Right atrium auricular region (tissue), 2 donors: ENCODE results near the gene RTP1. TPM values are rescaled to one million over a fixed set of nuclear protein-coding genes. Genes with fewer than 3 reads are reported as not detected.
"Not testable (repeated sequence)": the region's sequence is repeated elsewhere in the genome, so short reads cannot be mapped to it uniquely, and the experiment has no call there.

Experiments
- DNase-seq: peaks from one replicate; pipeline ENCODE4 v3.0.0-alpha.2; 2019; ENCODE audit warnings: low spot score
- H3K27ac ChIP-seq, 2 donors: fragments of 200-600 bp; sonication (generic); 1 replicate in 1 of 2; 2 replicates in 1 of 2; pipeline ENCODE4 v1.5.1; 2016 to 2019
- H3K27me3 ChIP-seq, 2 donors: fragments of 200-600 bp; sonication (generic); one replicate each; pipeline versions ENCODE4 v1.5.1 to v1.6.0; 2017 to 2019
- H3K36me3 ChIP-seq: fragments of 200-600 bp; sonication (generic); one replicate; pipeline ENCODE4 v1.5.1; 2016
- H3K4me1 ChIP-seq, 2 donors: fragments of 200-600 bp; sonication (generic); one replicate each; pipeline versions ENCODE4 v1.5.1 to v1.6.0; 2017 to 2019
- H3K4me3 ChIP-seq, 2 donors: fragments of 200-600 bp; sonication (generic); 1 replicate in 1 of 2; 2 replicates in 1 of 2; pipeline ENCODE4 v1.5.1; 2017 to 2019; ENCODE audit warnings: mild to moderate bottlenecking in 1 of 2, moderate library complexity in 1 of 2
- H3K9me3 ChIP-seq, 2 donors: fragments of 200-600 bp; sonication (generic); one replicate each; pipeline ENCODE4 v1.5.1; 2019
- CTCF ChIP-seq, 2 donors: fragments of 200-600 bp; sonication (generic); IDR thresholded peaks; one replicate each; pipeline ENCODE4 v1.5.1; 2019; ENCODE audit warnings: antibody characterized with exemption in 2 of 2
- total RNA-seq, 2 donors: library from RNA; depleted of rRNA; stranded (reverse); fragments of >200 nt; gene quantifications; one replicate each; pipeline ENCODE4 v1.1.0, GENCODE V29; 2016

RTP1 gene
- total RNA-seq, 2 donors from 2014 or later = not detected

GRCh38 chr3:187188931-187189330, 8.4 kb upstream of the RTP1 start:
- TF ChIP-seq CTCF (IDR thresholded peaks at IDR 0.05) = no peak
- Histone ChIP-seq H3K27ac (no peak overlapping the region), H3K4me1 (peaks cover 0 to 28% of the 10 kb centered on the region in 2 donors), H3K4me3 (no peak overlapping the region), H3K27me3 (no peaks in the 10 kb centered on the region), H3K36me3 (no peaks in the 10 kb centered on the region), H3K9me3 (no peaks in the 10 kb centered on the region)
- no peak for DNase-seq

GRCh38 chr3:187191271-187191670, 6.0 kb upstream of the RTP1 start:
- no peaks in the 10 kb centered on the region for H3K9me3 ChIP-seq

GRCh38 chr3:187193181-187193580, 4.1 kb upstream of the RTP1 start:
- Histone ChIP-seq H3K9me3 (no peaks in the 10 kb centered on the region), H3K27me3 (no peaks in the 10 kb centered on the region), H3K27ac (no peak overlapping the region), H3K4me3 (no peak overlapping the region), H3K36me3 (no peaks in the 10 kb centered on the region), H3K4me1 (peaks cover 0 to 6% of the 10 kb centered on the region in 2 donors)
- DNase-seq = no peak
- no peak for TF ChIP-seq CTCF (IDR thresholded peaks at IDR 0.05)

More at GRCh38 chr3:187191271-187191670, 6.0 kb upstream of the RTP1 start:
- no peak overlapping the region for H3K27ac ChIP-seq
- DNase-seq = no peak
- peaks cover 0 to 24% of the 10 kb centered on the region in 2 donors for H3K4me1 ChIP-seq
- H3K4me3 ChIP-seq = no peak overlapping the region
- no peaks in the 10 kb centered on the region for H3K27me3 ChIP-seq
- TF ChIP-seq CTCF (IDR thresholded peaks at IDR 0.05) = no peak
- H3K36me3 ChIP-seq = no peaks in the 10 kb centered on the region

- Histone ChIP-seq H3K9me3 (no peaks in the 10 kb centered on the region), H3K36me3 (no peaks in the 10 kb centered on the region), H3K27ac (no peak overlapping the region), H3K27me3 (no peaks in the 10 kb centered on the region), H3K4me1 (no peaks in the 10 kb centered on the region), H3K4me3 (no peak overlapping the region)
- DNase-seq = no peak
- TF ChIP-seq CTCF (IDR thresholded peaks at IDR 0.05) = no peak
These were observed 532 bp upstream of the RTP1 start for GRCh38 chr3:187196573-187197334.

GRCh38 chr3:187198490-187198889, 1.2 kb downstream of the RTP1 start:
- Histone ChIP-seq H3K36me3 (no peaks in the 10 kb centered on the region), H3K27ac (no peak overlapping the region), H3K9me3 (no peaks in the 10 kb centered on the region), H3K4me3 (no peak overlapping the region), H3K4me1 (no peaks in the 10 kb centered on the region), H3K27me3 (no peaks in the 10 kb centered on the region)
- no peak for DNase-seq
- no peak for TF ChIP-seq CTCF (IDR thresholded peaks at IDR 0.05)

- not testable (repeated sequence) for H3K27me3 ChIP-seq, H3K36me3 ChIP-seq, H3K9me3 ChIP-seq, H3K4me1 ChIP-seq, H3K27ac ChIP-seq, DNase-seq, H3K4me3 ChIP-seq
These were observed 2.3 kb downstream of the RTP1 start for GRCh38 chr3:187199463-187200050.
